ENCODE results near the gene MAP3K5.
"Not testable (repeated sequence)": the region's sequence is repeated elsewhere in the genome, so short reads cannot be mapped to it uniquely, and the experiment has no call there.

MAP3K5 gene

DNA sequence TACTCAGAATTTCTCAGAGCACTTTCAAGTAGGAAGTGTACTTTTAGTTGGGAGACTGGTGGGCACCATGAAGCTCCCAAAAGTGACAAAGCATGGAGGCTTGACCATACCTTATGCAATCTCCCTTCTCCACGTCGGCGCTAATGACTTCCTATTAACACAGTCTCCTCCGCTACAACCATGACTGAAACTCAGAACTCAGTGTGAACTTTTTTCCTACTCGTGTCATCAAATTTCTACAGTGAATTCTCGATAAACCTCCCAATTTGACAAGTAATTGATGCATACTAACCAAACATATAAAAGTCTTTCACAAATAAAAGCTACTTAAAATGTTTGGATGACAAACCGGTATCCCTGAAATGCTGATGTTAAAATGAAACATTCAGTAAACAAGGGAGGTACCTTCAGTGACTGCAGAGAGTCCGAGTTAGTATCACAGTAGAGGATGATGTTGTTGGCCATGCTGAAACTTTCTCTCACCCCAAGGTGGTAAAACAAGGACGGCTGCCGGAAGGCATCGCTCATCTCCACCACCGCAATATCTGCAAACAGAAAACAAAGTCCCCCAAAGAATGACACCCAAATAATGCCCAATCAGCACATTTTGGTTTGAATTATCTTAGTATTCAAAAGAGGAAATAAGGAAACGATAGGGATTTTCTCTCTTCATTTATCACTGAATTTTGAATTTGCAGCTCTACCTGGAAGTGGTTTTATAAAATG lies 72.1 kb downstream of the MAP3K5 start:
- no peak for DNase-seq (ENCODE audit: low read depth)

DNA sequence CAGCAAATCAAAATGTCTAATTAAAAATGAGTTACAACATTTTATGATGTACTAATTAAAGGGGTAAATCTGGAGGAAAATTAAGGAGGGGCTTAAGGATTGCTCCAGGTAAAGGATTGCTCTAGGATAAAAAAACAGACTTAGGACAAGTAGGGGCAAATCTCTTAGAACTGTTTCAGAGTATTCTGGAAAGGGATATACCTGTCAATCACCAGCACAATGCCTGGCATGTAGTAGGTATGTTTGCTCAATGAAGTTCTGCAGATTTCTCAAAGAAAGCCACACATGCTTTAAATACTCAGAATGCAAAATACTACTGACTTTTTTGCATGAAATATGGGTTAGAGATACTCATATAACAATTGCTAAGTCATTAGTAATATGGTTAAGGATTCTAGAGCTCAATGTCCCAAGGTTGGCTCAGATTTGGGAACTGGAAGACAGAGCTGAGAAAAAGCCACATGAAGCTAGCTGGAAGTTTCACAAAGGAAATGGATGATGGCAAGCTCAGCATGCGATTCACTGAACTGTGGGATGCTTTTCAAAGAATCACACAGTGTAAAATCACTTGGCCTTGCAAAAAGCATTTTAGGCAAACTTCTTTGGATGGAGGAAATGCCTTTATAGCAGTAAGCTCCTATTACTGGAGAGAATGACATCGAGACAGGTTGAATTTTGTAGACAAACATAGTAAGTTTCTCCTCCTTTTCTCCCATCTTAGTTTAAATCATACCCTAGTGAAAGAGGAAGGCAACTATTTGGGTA lies 72.8 kb downstream of the MAP3K5 start:
- DNase-seq (ENCODE audit: low read depth): peak; percentile 22

DNA sequence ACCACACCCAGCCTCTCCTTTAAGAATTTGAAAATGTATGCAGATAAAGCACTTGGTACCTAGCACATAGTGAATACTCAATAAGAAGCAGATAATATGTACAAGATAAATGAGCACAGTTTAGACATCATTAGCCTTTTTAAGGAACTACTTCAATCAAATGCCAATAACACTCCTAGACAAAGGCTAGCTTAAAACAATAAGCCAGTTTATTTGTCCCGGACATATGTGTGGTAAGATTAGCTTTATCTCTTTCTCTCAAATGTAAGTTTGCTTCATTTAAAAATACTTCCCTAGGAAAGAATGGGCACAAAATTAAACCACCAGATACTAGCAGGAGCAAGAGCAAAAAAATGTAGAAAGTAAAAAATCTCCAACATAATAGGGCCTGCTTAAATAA lies 73.8 kb downstream of the MAP3K5 start:
- DNase-seq (ENCODE audit: low read depth): no peak

DNA sequence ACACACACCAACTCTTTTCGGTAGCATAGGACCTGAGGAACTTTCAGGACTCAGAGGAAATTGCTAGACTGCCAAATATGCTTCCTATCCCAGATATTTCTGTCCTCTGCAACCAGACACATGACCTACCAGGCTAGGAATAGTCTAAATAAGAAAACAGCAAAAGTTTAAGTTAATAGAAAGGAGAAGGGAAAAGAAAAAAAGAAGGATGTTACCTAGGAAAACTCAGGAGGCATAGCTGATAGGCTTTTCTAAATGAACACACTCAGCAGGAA lies 74.6 kb downstream of the MAP3K5 start:
- peak; percentile 31 for DNase-seq (ENCODE audit: low read depth)

DNA sequence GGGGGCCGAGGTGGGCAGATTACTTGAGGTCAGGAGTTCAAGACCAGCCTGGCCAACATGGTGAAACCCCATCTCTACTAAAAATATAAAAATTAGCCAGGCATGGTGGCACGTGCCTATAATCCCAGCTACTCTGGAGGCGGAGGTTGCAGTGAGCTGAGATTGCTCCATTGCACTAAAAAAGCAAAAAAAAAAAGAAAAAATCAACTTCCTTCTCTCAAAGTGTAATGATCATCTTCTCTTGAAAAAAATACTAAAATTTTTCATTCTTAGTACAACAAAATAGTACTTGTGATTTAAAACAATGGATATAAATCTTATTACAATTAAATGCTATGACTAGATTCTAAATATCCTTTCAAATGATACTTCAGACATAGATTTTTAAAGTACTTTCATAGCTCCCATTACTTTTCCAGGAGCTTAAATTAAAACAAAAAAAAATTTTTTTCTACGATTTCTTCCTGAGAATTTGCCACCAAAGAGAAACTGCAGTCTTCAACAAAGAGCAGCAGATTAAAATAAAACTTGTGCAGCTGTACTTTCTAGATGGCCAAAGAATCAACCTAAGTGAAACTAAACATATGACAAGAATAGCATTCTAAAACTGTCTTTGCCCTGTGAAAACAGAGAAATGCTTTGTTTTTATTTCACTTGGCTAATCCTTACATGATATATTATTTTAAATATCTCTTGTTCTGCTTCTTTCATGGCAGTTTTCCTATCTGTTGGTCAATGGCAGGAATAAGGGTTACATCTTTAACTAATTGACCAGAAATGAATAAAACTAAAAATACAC lies 75.2 kb downstream of the MAP3K5 start:
- DNase-seq (ENCODE audit: low read depth): no peak

DNA sequence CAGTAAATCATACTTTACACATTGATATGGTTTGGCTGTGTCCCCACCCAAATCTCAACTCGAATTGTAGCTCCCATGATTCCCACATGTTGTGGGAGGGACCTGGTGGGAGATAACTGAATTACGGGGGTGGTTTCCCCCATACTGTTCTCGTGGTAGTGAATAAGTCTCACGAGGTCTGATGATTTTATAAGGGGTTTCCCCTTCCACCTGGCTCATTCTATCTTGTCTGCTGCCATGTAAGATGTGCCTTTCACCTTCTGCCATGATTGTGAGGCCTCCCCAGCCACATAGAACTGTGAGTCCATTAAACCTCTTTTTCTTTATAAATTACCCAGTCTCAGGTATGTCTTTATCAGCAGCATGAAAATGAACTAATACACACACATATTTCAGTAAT lies 79.6 kb downstream of the MAP3K5 start:
- not testable (repeated sequence) for DNase-seq (ENCODE audit: low read depth)

DNA sequence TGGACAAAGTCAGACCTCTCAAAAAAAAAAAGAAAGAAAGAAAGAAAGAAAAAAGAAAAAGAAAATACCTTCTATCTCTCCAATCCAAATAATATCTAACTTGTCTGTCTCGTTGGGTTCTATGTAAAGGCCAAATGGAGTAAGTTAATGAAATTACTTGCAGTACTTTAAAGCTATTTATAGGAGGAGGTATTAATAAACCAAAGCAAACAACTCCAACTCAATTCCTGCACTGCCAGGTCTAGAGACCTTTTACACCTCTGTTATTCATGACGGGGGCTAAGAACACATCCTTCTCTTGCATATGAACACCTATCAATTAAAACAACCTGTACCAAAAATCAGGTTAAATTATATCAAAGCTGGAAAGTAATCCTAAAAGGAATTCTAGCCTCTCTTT lies 80.6 kb downstream of the MAP3K5 start:
- DNase-seq (ENCODE audit: low read depth): no peak

DNA sequence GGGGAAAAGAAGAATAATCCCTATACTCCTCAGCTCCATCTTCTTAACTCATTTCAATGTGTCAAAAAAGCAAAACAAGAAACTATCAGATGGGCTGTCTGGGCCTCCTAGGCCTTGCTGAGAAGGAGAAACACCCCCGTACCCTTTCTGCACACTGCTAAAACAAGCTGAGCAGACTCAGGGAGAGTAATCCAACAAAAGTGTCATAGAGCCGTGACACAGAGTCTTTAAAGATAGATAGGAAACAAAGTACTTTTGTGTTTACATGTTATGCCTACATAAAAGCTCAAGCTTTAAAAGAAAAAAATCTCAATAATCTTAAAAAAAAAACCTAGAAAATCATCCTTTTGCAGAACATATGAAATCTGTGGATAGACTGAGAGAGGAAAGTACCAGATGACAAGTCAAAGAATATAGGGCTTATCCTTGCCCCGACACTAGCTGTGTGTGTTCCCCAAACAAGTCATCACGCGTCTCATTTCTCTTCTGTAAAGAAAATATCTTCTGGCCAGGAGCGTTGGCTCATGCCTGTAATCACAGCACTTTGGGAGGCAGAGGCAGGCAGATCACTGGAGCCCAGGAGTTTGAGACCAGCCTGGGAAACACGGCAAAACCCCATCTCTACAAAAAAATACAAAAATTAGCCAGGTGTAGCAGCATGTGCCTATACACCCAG lies 81.3 kb downstream of the MAP3K5 start:
- DNase-seq (ENCODE audit: low read depth): no peak

DNA sequence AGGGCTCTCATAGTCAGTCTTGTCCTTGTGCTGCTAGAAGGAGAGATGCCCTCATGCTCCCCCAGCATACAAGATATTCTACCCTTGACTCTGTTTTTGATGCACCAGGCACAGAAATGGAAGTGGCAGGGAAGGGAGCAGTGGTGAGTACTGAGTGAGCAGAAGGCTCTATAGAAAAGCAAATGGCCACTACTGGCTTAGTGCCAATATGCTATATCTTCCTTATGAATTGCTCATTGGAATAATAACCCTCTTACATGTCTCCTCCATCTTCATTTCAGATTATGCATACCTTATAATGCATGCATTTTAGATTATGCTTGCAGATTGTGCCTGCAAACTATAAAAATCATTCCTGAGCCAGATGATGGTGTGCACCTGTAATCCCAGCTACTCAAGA lies 82.8 kb downstream of the MAP3K5 start:
- DNase-seq (ENCODE audit: low read depth): no peak

DNA sequence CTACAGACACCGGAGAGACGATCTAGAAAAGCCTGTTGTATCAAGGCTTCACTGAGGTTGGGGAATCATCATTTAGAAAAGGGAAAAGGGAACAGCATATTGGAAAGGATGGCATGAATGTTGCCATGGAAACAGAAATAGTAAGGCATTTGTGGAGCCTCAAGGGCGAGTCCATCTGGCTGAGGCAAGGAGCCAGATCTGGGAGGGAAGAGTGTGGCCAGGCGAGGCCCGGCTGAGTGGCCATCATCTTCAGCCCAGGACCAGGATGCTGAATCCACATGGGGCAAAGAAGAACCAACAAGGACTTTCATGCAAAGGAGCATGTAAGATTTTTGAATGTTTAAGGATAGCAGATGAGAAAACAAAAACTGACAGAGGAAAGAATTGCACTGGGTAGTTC lies 85.8 kb downstream of the MAP3K5 start:
- DNase-seq (ENCODE audit: low read depth): no peak

DNA sequence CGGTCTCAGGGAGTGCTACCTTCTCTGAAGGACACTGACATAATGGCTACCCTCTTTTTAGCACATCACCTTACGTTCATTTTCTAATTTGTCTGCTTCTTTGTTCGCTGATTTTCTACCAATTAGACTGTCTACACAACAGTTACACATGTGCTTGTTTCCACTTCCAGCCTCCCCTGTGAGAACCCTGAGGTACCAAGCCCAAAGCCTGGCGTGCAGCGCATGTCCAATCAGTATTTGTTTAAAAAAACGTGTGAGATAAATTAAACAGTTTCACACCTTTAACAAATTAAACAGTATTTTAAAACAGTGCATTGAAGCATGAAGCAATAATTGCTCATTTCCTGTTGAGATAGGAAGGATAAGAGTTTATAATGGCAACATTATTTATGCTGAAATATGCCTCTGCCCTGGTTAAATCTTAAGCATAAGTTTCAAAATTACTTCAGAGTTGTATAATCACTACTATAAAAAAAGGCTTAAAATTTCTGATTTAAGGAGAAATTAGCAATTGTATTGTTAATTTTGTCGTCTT lies 88.9 kb downstream of the MAP3K5 start:
- no peak for DNase-seq (ENCODE audit: low read depth)

DNA sequence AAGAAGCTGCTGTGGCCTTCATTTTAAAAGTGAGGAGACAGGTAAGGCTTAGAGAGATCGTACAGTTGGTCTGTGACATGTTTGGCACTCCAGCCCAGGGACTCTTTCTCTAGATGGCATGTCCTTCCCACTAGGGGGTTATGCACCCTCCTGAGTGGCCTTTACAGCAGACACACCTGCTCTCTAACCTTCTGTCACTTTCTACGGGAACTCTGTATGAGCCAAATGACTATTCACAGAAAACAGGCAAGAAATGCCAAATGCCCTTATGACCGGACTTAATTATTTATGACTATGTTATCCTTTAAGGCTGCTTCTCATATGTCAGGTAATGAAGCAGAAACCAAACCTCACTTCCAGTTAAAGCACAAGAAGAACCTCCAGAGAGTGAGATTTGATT lies 91.2 kb downstream of the MAP3K5 start:
- DNase-seq (ENCODE audit: low read depth): no peak

DNA sequence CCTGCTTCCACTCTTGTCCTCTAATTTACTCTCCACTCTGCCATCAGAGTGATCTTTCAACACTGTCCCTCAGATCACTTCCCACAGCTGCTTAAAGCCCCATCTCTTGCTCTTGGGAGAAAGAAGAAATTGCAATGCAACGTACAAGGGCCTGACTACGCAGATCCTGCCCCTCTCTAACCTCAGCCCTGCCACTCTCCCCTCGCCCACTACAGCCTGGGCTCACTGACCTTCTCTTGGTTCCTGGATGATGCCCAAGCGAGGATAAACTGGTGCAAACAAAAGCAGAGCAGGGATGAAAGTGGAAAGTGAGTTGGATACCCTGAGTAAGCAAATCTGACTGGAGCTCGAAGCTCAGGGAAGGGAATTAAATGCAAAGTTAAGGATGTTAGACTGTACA lies 92.9 kb downstream of the MAP3K5 start:
- DNase-seq (ENCODE audit: low read depth): no peak

DNA sequence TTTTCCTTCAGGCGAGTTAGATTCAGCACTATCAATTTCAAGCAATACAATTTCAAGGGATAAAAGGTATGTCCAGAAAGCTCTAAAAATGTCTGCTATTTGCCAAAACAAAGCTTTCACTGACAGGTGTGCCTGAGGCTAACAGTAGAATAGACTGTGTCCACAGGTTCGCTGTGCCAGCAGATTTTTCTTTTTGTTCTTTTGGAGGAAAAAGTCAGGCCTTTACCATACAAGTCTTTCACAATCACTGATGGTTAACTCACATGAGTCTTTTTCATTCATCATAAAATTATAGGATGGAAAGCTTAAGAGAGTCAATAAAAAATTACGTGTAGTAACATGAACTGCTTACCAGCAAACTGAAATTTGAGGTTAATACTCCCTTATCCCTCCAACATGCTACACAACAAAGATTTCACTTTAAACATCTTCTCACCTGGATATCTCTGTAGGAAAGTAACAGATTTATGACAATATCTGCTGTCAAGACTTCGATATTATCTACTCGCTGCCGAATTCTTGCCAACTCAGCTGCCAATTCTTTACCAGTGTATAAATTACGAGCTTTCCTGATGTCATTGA lies 95.4 kb downstream of the MAP3K5 start:
- DNase-seq (ENCODE audit: low read depth): no peak

DNA sequence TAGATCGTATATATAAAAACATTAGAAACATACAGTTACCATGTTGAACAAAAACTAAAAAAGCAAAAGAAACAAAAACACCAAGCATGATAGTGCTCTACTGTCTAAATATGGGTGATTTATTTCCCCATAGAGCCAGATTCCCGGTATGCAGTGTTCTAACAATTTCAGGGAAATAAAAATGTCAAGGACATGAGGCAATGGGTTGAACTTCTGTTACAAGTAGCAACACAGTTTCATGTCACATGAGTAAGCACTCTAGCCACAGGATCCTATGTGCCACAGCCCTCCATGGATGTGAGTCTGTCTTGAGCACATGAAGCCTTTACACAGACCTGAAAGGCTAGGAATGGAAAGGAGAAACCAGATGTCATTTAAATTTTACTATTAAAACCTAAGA lies 96.0 kb downstream of the MAP3K5 start:
- DNase-seq (ENCODE audit: low read depth): peak; percentile 73

DNA sequence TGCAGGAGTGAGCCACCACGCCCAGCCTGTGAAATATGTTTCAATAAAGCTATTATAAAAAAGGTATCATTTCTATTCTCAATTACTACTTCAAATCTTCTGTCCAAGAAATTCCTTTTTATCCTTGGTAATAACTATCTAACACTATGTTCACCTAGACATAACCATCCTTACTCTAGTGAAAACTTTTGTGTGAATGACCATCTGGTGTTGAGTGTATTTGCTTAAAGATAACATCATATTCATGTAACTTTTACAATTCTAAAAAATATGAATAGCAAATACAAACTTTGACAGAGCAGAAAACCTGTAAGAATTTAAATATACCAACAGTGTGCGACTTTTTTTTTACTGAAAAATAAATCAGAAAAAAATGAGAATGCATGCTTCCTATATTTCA lies 96.9 kb downstream of the MAP3K5 start:
- no peak for DNase-seq (ENCODE audit: low read depth)

DNA sequence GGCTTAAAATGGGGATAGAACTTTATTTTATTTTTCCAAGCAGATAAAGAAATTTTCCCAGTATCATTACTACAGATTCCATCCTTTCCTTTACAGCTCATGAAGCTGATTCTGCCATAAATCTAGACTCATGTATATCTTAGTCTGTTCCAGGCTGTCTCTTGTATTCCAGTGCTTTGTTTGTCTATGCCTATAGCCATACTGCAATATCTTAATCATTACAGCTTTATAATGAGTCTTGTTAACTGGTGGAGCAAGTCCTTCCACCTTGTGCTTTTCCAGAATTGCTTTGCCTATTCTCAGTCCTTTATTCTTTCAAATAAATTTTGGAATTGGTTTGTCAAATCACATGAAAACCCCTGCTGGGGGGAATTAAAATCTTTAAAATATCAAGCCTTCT lies 99.2 kb downstream of the MAP3K5 start:
- no peak for DNase-seq (ENCODE audit: low read depth)

DNA sequence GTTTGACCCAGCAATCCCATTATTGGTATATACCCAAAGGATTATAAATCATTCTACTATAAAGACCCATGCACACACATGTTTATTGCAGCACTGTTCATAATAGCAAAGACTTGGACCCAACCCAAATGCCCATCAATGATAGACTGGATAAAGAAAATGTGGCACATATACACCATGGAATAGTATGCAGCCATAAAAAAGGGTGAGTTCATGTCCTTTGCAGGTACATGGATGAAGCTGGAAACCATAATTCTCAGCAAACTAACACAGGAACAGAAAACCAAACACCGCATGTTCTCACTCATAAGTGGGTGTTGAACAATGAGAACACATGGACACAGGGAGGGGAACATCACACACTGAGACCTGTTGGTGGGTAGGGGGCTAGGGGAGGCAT lies 104.4 kb downstream of the MAP3K5 start:
- not testable (repeated sequence) for DNase-seq (ENCODE audit: low read depth)

DNA sequence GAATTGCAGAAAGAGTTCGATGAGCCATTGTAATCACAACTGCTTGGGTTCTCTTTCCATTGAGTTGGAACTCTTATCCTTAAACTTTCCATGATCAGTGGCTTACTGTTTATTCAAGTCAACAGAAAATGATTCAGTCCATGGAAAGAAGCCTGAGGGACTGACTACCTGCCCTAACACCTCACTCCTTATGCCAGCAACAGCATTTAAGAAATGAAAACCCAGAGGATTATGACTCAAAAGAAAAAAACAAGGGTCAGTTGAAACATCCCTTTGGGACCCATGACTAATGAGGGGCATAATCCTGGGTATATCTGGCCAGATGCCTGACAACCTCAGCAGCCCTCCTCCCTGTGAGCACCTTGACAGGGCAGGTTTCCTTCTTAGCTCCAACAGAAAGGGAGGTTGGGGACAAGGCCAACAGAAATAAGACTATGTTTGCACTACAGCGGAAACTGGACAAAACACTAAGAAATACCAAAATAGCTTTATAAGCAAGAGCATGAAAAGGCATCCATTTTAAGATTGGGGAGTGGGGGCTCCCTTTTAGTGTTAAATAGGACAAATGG lies 106.7 kb downstream of the MAP3K5 start:
- DNase-seq (ENCODE audit: low read depth): no peak

DNA sequence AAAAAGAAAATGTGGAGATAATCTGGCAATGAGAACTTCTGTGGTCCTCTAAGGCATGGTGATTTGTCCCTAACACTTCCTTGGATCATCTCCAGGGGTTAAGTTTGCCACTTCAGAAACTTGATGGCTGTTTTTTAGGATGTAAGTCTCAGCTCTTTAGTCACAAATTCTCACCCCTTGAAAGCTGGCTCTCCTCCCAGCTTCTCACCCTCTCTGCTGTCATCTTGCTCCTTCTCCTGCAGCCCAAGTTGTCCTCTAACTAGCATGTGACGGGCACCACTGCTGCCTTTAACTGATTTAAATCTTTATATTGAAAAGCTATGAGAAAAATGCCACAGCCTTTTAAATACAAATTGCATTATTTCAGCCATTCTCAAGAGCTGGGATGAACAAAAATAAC lies 107.8 kb downstream of the MAP3K5 start:
- DNase-seq (ENCODE audit: low read depth): no peak

DNA sequence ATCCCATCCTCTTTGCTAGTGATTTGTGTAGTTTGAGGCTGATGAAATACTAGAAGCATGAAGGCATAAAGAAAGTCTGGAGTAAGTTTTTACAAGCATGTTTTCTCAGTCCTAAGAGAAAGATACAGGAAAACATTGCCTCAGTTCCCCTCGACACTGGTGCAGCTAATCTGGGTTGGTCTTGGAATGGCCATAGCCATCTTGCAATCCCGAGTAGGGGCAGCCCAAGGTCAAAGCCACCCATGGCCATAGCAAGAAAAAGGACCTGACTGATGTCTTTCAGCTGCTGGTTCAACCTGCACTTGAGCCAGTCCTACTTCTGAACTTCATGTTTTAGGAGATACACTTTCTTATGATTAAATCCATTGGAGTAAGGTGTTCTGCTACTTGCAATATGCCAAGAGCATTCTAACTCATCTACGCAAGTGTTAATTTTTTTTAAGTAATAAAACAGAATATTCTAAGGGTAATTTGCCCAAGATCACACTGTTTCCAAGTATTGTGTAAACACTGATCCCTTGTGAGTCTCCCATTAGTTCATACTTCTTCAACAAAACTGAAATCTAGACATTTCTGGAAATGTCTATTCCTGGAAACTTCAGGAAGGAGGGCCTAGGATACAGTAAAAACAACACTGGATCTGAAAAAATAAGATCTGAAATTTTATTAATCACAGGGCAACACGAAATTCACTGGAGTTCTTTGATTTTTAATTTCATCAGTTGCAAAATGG lies 108.9 kb downstream of the MAP3K5 start:
- DNase-seq (ENCODE audit: low read depth): no peak
